HG02623 (cell line): Measurements from ENCODE around the gene VSIG10L2.

Experiments used
- ATAC-seq: cut with Tn5 transposase; IDR thresholded peaks from one replicate; pipeline ENCODE4 v1.9.1; 2021; ENCODE audit warnings: moderate library complexity; ENCODE audit not compliant: unreplicated experiment

Gene VSIG10L2

DNA sequence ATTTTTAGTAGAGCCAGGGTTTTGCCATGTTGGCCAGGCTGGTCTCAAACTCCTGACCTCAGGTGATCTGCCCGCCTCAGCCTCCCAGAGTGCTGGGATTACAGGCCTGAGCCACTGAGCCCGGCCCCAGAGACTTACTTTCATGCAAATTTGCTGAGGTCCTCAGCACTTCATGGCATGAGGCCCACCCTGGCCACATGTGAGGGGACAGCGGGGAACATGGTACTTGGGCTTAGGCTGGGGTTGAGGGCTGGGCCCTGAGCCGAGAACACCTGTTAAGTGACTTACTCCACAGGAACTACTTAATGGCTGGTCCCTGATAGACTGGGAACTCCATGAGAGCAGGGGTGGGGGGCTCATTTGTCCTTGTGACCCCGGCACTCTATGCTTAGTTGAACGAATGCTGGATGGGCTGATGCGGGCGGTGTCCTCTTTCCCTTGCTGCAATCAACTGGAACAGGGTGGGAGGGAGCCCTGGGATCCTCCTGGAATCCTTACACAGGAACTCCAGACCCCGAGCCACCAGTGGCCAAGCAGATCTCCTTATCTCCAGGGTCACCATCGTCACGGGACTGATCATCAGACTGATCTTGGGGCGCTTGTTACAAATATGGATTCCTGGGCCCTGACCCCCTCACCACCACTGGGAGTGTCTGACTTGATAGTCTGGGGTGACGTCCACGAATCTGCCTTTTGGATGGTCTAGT lies 1.0 kb downstream of the VSIG10L2 start:
- no peak for ATAC-seq

DNA sequence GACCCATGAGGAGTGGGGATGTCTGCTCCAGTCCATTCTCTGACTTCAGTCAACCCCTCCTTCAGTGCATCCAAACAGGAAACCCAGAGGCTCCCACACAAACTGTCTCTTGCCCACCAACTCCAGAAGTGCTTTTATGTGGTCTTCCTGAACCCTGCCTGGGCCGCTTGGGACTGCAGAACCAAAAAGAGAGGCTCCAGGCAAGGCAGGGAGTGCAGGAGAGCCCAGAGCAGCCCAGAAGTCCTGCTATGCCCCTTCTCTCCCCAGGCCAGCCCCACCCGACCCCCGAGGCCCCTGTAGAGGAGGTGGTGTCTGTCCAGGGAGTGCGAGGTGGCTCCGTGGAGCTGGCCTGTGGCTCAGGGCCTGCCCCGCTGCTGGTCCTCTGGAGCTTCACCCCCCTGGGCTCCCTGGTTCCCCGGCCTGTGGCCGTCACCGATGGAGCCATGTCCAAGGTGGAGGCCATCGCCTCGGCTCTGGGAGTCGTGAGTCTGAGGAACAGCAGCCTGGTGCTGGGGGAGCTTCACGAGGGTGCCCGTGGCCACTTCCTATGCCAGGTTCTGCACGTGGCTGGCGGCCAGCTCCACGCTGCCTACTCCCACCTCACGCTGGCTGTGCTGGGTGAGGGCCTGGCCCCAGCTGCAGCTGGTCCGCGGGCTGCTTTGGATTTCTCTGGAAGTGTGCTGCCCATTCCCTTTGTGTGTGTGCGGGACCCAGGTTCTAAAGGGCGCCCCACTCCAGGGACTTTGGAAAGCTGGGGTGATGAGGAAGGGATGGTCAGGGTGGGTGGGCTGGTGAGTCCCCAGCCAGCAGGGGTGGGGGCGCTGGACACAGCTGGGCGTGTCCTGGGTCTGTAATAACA lies 1.8 kb downstream of the VSIG10L2 start:
- ATAC-seq: no peak

DNA sequence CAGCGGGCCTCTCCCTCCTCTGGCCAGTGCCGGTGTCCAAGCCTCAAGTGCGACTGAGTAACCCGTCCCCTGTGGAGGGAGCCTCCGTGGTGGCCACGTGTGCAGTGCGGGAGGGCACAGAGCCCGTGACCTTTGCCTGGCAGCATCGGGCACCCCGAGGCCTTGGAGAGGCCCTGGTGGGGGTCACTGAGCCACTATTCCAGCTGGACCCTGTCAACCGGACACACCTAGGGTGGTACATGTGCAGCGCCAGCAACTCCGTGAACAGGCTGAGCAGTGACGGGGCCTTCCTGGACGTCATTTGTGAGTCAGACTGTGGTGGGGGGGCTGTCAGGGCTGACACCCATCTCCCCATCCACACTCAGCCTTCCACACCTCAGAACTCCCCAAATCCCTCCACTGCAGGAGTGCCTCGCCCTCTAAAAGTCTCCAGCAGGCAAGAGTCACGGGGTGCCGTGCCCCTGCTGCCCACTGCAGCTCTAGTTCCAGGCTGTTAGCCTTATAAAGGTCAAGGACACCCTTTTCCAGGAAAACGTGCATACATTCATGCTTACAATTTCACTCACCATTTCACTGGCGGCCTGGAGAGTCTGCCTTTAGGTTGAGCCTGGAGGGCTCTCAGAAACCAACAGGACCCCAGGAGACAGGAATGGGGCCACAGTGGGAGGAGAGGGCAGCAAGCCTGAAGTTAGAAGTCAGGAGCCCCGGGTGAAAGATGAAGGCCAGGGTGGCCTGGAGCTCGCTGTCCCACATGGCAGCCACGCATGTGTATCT lies 2.6 kb downstream of the VSIG10L2 start:
- no peak for ATAC-seq

DNA sequence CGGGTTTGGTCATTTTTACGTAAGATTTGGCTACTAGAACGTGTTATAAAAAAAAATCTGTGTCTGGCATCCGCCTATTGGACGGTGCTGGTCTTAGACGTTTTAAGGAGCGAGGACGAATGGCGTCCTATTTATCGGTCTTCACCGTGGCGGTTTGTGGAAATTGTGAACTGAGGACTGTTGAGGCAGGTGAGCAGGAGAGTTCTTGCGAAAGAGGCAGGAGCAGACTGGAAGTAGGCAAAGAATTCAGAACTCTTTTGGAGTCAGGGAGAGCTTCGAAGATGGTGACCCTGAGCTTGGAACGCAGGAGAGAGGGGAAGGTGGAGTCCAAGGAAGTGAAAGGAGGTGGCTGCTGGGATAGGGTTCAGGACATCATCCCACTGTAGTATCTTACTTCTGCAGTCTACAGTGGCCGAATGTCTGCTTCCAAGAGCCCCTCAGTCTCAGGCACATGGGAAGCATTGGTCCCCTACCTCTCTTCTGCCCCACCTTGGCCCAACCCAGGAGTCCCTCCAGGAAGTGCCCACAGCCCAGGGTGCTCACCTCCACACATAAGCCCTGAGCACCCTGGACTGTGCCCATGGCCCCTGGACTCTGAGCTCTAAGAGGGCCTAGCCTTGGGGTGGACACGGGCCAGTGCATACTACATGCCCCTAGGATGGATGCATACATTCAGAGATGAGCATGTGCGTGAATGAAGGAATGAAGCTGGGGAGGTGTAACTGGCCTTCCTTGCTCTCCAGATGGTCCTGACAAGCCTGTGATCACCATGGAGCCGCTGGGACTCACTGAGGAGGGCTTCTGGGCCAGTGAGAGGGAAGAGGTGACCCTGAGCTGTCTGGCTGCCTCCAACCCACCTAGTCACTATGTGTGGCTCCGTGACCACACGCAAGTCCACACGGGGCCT lies 3.7 kb downstream of the VSIG10L2 start:
- ATAC-seq: no peak

DNA sequence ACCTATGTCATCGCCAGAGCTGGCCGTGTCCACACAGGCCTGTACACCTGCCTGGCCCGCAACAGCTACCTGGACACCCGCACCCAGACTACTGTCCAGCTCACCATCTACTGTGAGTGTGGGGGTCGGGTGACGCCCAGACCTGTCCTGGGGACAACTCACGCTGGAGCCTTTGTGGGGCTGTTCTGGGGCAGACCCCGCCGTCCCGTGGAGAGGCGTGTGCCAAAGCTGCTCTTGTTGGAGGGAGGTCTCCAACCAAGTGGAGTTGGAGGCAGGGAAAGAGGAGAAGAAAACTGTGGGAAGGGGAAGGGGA lies 4.3 kb downstream of the VSIG10L2 start:
- no peak for ATAC-seq

DNA sequence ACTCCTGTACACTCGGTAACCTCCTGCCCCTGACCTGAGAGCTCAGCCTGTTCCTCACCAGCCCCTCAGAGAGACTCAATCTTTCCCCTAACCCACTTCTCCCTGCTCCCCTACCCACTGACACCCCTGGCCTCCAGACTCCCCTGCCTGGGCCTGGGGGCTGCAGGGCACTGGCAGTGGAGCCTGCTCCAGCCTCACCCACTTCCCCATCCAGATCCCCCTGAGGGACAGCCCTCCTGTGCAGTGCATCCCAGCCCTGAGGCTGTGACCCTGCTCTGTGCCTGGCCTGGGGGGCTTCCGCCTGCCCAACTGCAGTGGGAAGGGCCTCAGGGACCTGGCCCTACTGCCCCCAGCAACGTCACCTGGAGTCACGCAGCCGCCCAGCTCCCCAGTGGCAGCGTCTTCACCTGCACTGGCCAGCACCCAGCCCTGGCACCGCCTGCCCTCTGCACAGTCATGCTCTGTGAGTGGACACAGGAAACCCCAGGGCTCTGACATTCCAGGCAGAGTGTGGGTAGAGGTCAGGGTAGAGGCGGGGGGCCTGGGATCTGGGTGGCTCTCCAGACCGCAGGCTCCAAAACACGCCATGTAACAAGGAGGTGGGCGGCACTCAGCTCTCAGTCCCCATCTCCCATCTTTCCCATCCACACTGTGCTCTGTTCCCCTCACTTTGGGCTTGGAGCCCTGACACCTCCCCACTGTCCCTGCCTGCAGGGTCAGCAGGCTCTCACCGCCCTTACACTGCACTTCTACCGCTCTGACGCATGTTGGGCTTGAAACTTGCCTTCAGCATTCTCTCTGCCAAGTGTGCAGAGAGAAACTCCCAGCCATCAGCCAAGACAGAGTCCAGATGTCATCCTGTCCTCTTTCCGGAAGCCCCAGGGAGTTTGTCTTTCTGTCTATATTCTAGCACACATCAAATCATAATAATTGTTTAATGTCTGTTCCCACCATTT lies 5.1 kb downstream of the VSIG10L2 start:
- no peak for ATAC-seq

DNA sequence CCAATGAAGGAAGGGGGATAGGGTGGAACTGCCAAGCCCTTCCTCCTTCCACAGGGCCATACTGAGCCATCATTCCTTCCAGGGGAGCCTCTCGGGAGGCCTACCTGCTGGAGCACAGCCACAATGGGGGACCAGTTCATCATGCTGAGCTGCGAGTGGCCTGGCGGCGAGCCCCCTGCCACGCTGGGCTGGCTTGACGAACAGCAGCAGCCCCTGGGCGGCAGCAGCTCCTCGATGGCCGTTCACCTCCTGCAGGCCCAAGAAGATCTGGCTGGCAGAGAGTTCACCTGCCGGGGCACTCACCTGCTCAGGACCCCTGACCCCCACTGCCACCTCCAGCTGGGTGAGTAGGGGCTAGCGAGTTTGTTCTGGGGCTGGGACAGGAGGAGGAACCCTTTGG lies 5.9 kb downstream of the VSIG10L2 start:
- ATAC-seq: no peak

DNA sequence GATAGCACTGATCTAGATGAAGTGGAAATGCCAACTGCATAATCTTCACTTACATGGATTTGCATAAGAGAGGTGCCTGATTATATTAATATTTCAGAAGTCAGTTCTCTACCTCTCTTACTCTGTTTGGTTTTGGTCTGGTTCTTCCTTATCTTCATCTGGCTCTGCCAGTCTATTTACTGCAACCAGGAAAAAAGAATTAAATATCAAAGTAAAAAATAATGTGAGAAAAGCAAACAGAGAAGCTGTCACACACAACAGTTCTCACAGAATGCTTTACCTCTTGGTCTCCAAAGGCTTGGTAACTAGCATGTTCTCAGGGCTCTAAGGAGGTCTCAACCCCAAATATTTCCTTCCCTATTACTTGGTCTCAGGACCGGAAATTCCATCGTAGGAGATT lies 6.7 kb downstream of the VSIG10L2 start:
- ATAC-seq: no peak

DNA sequence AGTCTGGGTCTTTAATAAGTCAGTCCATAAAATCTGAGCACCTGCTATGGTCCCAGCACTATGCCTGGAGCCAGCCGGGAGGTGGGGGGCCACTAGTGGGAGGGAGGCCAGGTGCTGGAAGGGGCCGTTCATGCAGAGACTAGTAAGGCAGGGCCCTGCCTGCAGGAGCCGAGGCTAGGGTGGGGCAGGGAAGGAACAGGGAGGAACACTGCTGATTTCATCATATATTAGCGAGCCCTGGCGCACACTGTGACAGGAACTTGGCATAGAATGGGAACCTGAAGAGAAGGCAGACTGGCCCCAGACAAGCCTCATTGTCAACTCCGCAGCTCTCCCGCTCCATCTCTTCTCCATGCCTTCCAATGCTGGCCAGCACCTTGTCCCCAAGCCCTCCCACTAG lies 7.1 kb downstream of the VSIG10L2 start:
- ATAC-seq: no peak

DNA sequence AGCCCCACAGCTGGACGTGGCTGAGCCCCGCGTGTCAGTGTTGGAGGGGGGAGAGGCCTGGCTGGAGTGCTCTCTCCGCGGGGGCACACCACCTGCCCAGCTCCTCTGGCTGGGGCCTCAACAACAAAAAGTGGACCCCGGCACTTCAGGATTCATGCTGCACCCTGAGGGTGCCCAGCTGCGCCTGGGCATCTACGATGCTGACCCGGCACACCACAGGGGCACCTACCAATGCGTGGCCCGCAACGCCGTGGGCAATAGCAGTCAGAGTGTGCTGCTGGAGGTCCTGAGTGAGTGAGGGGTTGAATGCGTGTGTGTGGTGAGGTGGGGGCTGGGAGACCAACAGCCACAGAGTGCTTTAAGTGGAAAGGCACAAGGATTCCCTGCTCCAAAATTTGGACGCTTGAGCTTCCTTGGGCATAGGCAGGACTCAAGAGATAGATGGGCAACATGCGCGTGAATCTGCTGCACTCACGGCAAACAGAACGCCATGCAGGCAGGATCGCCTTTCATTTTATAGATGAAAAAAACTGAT lies 7.6 kb downstream of the VSIG10L2 start:
- ATAC-seq: no peak

DNA sequence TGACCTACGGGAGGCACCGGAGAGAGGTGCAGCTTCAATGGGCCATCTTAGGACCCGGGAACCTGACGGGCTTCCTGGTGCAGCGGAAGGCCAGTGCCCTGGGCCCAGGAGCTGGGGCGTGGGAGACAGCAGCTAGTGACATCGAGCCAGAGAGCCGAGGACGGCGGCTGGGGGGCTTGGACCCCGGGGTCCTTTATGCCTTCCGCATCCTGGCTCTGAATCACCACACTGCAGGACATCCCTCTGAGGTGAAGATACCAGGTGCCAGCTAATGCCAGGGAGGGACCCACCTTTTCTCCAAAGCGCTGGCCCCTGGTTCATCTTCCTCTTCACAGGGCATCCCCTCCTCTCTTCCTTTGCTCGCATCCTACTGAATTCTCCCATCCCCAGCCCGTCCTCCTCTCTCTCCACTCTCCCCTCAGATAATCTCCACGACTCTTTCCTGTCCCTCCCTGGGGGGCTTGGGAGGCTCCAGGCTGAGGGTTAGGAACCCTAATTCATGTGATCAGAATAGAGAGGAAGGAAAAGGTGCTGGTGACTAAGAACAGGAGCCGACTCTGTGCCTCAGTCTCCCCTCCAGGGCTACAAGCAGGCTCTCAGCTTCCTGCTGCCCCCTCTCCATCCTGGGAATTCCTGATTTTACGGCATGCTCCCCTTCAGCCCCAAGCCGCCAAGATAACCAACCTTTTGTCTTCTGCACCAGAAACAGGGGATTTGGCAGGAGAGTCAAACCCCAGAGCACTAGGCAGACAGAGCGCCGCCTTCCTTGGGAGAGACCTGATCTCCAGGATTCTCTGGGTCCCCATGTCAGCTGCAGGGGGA lies 8.5 kb downstream of the VSIG10L2 start:
- no peak for ATAC-seq

DNA sequence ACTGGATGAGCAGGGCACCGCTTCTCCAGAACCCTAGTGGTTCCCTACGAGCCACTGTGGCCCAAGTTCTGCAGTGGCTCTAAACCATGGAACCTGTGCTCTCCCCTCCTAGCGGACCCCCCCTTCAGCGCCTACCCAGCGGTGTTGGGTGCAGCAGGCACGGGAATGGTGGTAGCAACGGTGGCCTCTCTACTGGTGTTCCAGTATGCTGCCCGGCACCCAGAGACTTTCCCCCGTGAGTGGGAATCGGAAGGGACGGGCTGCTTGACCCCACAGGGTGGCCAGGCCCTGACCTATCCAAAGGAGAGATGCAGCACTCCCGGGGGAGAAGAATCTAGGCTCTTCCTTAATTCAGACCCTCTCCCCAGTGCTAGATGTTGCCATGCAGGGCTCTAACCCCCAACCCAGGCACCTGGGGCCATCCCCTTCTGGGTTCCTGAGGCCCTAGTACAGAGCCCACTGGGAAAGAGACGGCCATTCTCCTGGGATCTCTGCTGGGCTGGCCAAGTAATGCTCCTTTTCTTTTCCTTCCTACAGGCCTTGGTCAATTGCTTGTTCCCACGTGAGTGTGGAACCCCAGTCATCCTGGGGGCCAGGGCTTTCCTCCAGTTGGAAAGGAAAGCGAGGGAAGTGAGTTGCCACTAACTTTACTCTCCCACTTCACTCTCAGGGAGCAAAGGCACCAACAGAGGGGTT lies 9.2 kb downstream of the VSIG10L2 start:
- no peak for ATAC-seq

DNA sequence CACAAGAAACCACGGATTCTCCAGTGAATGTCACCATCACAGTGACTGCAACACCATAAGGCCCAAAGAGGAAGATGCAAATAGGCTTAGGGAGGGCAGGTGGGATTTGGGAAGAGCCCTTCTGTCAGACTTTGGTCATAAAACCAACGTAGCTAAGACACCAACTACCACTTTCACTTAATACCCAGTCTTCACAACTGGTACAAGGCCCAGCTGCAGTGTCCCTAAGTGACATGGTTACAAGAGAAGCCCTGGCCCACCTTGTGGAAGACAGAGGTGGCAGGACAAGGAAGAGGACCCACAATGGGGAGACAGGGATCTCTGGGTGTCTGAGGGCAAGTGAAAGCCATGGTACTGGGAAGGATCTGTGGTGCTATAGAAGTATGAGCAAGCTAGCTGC lies 10.0 kb downstream of the VSIG10L2 start:
- no peak for ATAC-seq

DNA sequence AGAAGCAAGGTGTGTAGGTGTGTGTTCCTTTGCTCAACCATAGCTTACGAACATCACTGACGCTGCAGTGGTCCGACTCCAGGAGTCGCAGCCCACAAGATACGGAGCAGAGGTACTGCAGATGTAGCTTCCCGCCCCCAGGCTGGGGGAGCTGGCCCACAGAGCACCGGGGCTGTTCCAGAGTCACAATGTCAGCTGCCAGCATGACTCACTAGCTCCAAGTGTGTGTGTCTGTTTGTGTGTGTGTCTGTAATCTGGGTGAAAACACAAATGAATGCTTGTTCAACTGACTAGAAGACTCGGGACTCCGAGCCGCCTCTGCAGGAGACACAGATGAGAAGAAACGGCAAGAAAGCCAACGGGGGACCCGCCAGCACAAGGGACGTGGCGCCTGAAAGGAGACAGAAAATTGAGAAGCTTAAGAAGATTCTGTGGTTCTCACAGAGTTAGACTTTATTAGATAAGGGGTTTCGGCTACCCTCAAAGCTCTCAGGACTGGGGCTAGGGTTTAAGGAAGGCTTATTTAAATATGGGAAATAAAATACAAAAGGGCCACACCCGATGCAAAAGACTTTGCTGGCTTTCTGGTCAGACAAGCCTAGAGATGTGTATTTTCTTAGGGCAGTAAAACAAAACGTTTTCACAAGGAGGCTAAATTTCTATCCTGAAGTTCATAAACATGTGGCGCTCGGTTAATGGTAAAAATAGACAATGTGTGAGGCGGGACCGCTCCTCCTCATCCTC lies 10.7 kb downstream of the VSIG10L2 start:
- no peak for ATAC-seq

DNA sequence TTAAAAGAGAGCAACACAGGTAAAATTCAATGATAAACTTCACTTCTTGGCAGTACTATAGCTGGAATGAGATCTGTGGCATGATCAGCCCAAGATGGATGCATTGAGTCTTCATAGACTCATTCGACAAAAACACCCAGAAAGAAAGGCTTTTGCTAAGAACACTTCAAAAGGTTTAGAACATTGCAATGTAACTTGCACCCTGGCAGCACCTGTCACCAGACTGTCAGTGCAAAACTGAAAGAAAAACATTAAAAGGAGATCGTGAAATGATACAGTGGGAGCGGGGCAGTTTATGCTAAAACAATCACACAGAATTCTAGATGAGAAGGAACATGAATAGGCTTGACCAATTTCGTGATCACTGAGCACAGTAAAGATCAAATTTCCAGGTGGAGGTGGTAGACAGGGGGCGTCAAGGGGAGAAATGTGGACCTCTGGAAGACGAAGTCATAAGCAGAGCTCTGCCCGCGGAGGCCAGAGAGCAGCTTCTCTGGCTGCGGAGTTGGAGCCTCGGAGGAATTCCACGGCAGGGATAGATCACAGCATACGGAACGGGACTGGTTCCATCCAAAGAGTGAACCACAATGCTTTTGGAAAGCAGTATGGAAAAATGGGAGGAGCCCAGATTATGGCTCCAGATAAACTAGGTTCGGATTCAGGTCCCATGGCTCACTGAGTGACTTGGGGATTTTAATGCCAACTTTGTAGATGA lies 11.9 kb downstream of the VSIG10L2 start:
- no peak for ATAC-seq

DNA sequence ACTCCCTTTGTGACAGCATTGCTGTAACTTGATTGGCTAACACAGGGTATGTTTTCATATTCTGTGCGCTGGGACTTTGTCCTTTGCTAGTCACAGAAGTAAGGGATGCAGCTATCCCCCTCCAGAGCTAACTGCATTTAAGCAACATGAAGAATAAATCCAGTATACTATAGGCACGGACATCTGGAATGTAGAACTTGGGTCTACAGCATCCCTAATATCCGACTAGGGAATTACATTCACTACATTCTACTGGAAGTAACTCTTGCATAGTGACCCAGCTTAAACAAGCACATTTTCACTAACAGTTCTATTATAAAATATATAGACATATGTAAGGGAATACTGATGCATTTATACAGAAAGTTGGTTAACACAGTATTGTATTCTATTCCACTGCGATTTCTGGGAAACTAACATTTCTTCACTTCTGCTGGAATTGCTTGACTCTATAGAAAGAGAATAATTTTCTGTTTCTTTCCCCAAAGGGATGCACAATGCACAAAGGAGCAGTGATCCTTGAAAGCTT lies 13.1 kb downstream of the VSIG10L2 start:
- no peak for ATAC-seq
